K562 (cell line): ENCODE measurements around the gene ZNF792. TPM values are rescaled to one million over a fixed set of nuclear protein-coding genes. Genes with fewer than 3 reads are reported as not detected.

Experiments used
- BDP1 ChIP-seq: IDR thresholded peaks from 3 replicates; pipeline ENCODE4 v1.6.1; 2011; ENCODE audit not compliant: insufficient read length, insufficient read depth
- CBFA2T3 ChIP-seq: fragments of 450-650 bp; IDR thresholded peaks from 2 replicates; pipeline ENCODE4 v1.6.1; 2017
- PHF8 ChIP-seq: fragments of 200-600 bp; sonication (generic); IDR thresholded peaks from 2 replicates; pipeline ENCODE4 v1.6.1; 2012; ENCODE audit warnings: mixed run types, mild to moderate bottlenecking, inconsistent platforms, low read length, moderate library complexity, borderline replicate concordance
- PTTG1 ChIP-seq: fragments of 450-650 bp; IDR thresholded peaks from 2 replicates; pipeline ENCODE4 v1.6.1; 2016; ENCODE audit warnings: low read depth, mild to moderate bottlenecking, missing genetic modification characterization, missing compliant biosample characterization
- ZNF354B ChIP-seq: fragments of 250-450 bp; sonication (Bioruptor Pico); IDR thresholded peaks from 2 replicates; pipeline ENCODE4 v1.4.0; 2020
- polyA plus RNA-seq, 8 experiments: library from polyadenylated mRNA; depleted of rRNA in 4 of 8; stranded (reverse) in 5 of 8; unstranded in 3 of 8; fragments of >200 nt; fragmentation: Nextera tagmentation in 2 of 8; fragmentation: Illumina TruSeq in 1 of 8; extraction: Ambion mirVana in 2 of 8; extraction: Trizol in 1 of 8; gene quantifications; 2 replicates each; pipeline versions ENCODE4 v1.2.1 to v1.2.3, GENCODE V29; 2011 to 2014; ENCODE audit warnings: inconsistent platforms in 1 of 8, missing spikeins in 1 of 8
- total RNA-seq, 7 experiments: library from RNA; depleted of rRNA in 6 of 7; stranded (reverse); fragments of >200 nt in 6 of 7; fragmentation: Illumina TruSeq in 2 of 7; extraction: Trizol in 2 of 7; gene quantifications; 2 replicates each; pipeline versions ENCODE4 v1.2.1 to v1.2.3, GENCODE V29; 2011 to 2021; ENCODE audit warnings: low replicate concordance in 1 of 7
- TF ChIP-seq, protein P1 (sequence below): fragments of 450-650 bp; conservative IDR thresholded peaks from 2 replicates; pipeline ENCODE4 v1.6.1; 2016; ENCODE audit warnings: missing genetic modification characterization, low read depth, mild to moderate bottlenecking, control low read depth, missing compliant biosample characterization
- TF ChIP-seq, protein P2 (sequence below): fragments of 250-450 bp; sonication (Bioruptor Pico); IDR thresholded peaks from 2 replicates; pipeline ENCODE4 v1.5.0; 2022; ENCODE audit warnings: mild to moderate bottlenecking
- TF ChIP-seq, protein P3 (sequence below): sonication (generic); formaldehyde crosslinking; IDR thresholded peaks from 2 replicates; pipeline ENCODE4 v1.8.1; 2023; ENCODE audit warnings: mild to moderate bottlenecking, missing genetic modification reagents
- TF ChIP-seq, protein P4 (sequence below): fragments of 450-650 bp; formaldehyde crosslinking; IDR thresholded peaks from 2 replicates; pipeline ENCODE4 v1.4.0; 2022; ENCODE audit warnings: mild to moderate bottlenecking, moderate library complexity
- TF ChIP-seq, protein P5 (sequence below), 2 experiments: fragments of 450-650 bp in 1 of 2; sonication (generic) in 1 of 2; formaldehyde crosslinking in 1 of 2; IDR thresholded peaks in 1 of 2; conservative IDR thresholded peaks in 1 of 2; 2 replicates each; pipeline versions ENCODE4 v1.6.1 to v1.8.1; 2016 to 2023; ENCODE audit warnings: mild to moderate bottlenecking in 2 of 2, moderate library complexity in 2 of 2, inconsistent platforms in 1 of 2, missing genetic modification reagents in 1 of 2

ZNF792 gene
- total and polyA plus RNA-seq, 9 of the 15 experiments (the other 6 are each of a cell fraction or from before 2014, with no cell fraction given): 3.3 to 16.5 (median 10.4) TPM

DNA sequence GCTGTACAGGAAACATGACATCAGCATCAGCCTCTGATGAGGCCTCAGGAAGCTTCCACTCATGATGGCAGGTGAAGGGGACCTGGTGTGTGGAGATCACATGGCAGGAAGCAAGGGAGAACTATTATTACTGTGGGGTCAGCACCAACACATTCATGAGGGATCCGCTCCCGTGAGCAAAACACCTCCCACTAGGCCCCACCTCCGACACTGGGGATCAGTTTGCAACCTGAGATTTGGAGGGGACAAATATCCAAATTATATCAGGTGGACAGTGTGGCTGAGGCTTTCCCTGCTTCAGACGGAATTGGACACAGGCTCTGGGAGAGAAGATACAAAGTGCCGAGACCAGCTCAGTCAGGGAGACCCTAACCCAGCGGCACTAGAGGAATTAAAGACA, 5.7 kb upstream of the ZNF792 start (continued):
- TF ChIP-seq, protein P1, sequence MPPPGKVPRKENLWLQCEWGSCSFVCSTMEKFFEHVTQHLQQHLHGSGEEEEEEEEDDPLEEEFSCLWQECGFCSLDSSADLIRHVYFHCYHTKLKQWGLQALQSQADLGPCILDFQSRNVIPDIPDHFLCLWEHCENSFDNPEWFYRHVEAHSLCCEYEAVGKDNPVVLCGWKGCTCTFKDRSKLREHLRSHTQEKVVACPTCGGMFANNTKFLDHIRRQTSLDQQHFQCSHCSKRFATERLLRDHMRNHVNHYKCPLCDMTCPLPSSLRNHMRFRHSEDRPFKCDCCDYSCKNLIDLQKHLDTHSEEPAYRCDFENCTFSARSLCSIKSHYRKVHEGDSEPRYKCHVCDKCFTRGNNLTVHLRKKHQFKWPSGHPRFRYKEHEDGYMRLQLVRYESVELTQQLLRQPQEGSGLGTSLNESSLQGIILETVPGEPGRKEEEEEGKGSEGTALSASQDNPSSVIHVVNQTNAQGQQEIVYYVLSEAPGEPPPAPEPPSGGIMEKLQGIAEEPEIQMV (tag): no peak
- no peak for TF ChIP-seq ZNF354B (CRISPR knock-in tag)
- TF ChIP-seq PTTG1 (tag): no peak
- TF ChIP-seq, protein P2, sequence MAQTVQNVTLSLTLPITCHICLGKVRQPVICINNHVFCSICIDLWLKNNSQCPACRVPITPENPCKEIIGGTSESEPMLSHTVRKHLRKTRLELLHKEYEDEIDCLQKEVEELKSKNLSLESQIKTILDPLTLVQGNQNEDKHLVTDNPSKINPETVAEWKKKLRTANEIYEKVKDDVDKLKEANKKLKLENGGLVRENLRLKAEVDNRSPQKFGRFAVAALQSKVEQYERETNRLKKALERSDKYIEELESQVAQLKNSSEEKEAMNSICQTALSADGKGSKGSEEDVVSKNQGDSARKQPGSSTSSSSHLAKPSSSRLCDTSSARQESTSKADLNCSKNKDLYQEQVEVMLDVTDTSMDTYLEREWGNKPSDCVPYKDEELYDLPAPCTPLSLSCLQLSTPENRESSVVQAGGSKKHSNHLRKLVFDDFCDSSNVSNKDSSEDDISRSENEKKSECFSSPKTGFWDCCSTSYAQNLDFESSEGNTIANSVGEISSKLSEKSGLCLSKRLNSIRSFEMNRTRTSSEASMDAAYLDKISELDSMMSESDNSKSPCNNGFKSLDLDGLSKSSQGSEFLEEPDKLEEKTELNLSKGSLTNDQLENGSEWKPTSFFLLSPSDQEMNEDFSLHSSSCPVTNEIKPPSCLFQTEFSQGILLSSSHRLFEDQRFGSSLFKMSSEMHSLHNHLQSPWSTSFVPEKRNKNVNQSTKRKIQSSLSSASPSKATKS (CRISPR knock-in tag): no peak
- no peak for TF ChIP-seq BDP1
- TF ChIP-seq, protein P3, sequence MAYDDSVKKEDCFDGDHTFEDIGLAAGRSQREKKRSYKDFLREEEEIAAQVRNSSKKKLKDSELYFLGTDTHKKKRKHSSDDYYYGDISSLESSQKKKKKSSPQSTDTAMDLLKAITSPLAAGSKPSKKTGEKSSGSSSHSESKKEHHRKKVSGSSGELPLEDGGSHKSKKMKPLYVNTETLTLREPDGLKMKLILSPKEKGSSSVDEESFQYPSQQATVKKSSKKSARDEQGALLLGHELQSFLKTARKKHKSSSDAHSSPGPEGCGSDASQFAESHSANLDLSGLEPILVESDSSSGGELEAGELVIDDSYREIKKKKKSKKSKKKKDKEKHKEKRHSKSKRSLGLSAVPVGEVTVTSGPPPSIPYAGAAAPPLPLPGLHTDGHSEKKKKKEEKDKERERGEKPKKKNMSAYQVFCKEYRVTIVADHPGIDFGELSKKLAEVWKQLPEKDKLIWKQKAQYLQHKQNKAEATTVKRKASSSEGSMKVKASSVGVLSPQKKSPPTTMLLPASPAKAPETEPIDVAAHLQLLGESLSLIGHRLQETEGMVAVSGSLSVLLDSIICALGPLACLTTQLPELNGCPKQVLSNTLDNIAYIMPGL: no peak
- TF ChIP-seq, protein P4, sequence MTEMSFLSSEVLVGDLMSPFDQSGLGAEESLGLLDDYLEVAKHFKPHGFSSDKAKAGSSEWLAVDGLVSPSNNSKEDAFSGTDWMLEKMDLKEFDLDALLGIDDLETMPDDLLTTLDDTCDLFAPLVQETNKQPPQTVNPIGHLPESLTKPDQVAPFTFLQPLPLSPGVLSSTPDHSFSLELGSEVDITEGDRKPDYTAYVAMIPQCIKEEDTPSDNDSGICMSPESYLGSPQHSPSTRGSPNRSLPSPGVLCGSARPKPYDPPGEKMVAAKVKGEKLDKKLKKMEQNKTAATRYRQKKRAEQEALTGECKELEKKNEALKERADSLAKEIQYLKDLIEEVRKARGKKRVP (CRISPR knock-in tag): no peak
- TF ChIP-seq, protein P5, sequence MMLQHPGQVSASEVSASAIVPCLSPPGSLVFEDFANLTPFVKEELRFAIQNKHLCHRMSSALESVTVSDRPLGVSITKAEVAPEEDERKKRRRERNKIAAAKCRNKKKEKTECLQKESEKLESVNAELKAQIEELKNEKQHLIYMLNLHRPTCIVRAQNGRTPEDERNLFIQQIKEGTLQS (IDR thresholded peaks at IDR 0.05): no peak
- TF ChIP-seq, protein P5 (CRISPR knock-in tag; conservative IDR thresholded peaks at IDR 0.05): no peak
- no peak for TF ChIP-seq PHF8
- no peak for TF ChIP-seq CBFA2T3
